A673 (cell line): ENCODE results near the gene PNISR. TPM values are rescaled to one million over a fixed set of nuclear protein-coding genes. Genes with fewer than 3 reads are reported as not detected.
"Not testable (repeated sequence)": the region's sequence is repeated elsewhere in the genome, so short reads cannot be mapped to it uniquely, and the experiment has no call there.

Source experiments
- BruUV-seq: library from RNA; stranded (reverse); fragments of 400-500 nt; replicated peaks from 2 replicates; lab custom pipeline; 2021; lab: Mats Ljungman, UMichigan
- CTCF ChIA-PET: fragments of 300-600 bp; sonication (Branson Sonifier 250); formaldehyde crosslinking; loops from one replicate; lab custom pipeline; 2022; ENCODE audit warnings: antibody characterized with exemption; lab: Charles Lee
- POLR2A ChIA-PET: fragments of 300-600 bp; sonication (Branson Sonifier 250); formaldehyde crosslinking; loops from one replicate; lab custom pipeline; 2022; ENCODE audit warnings: antibody characterized with exemption; ENCODE audit not compliant: low non-redundant PET; lab: Charles Lee
- DNase-seq: peaks from one replicate; pipeline ENCODE4 v3.0.0-alpha.2; 2015; ENCODE audit warnings: low spot score
- H3K27ac ChIP-seq: fragments of 200-600 bp; sonication (generic); 2 replicates; pipeline ENCODE4 v1.5.1; 2016; ENCODE audit warnings: mixed run types, low read depth, mild to moderate bottlenecking, mixed read lengths, antibody characterized with exemption, low read length; ENCODE audit not compliant: poor library complexity, severe bottlenecking
- H3K27me3 ChIP-seq: fragments of 200-600 bp; sonication (generic); replicated peaks from 2 replicates; pipeline ENCODE4 v1.6.1; 2017; ENCODE audit warnings: mixed run types, low read depth, mild to moderate bottlenecking, mixed read lengths, antibody characterized with exemption, low read length; ENCODE audit not compliant: insufficient read depth, poor library complexity
- H3K36me3 ChIP-seq: fragments of 200-600 bp; sonication (generic); 2 replicates; pipeline ENCODE4 v1.6.1; 2016; ENCODE audit warnings: mixed run types, mild to moderate bottlenecking, mixed read lengths, antibody characterized with exemption, low read length; ENCODE audit not compliant: insufficient read depth, poor library complexity, severe bottlenecking
- H3K4me1 ChIP-seq: fragments of 200-600 bp; sonication (generic); 2 replicates; pipeline ENCODE4 v1.6.1; 2017; ENCODE audit warnings: mixed run types, mild to moderate bottlenecking, mixed read lengths, antibody characterized with exemption, low read length; ENCODE audit not compliant: insufficient read depth, poor library complexity, severe bottlenecking
- H3K4me3 ChIP-seq: fragments of 200-600 bp; sonication (generic); 2 replicates; pipeline ENCODE4 v1.5.1; 2016; ENCODE audit warnings: low read depth, mixed run types, mild to moderate bottlenecking, mixed read lengths, low read length; ENCODE audit not compliant: poor library complexity, severe bottlenecking
- H3K9me3 ChIP-seq: fragments of 200-600 bp; sonication (generic); 2 replicates; pipeline ENCODE4 v1.6.1; 2016; ENCODE audit warnings: mixed run types, low read depth, mild to moderate bottlenecking, mixed read lengths, antibody characterized with exemption, low read length; ENCODE audit not compliant: poor library complexity, severe bottlenecking
- CTCF ChIP-seq: fragments of 300-800, 200-600 bp; sonication (generic); conservative IDR thresholded peaks from 2 replicates; pipeline ENCODE4 v1.5.1; 2017; ENCODE audit warnings: low read depth, mild to moderate bottlenecking, antibody characterized with exemption, low read length, moderate library complexity, mixed read lengths
- EZH2 ChIP-seq: fragments of 200-600 bp; sonication (generic); IDR thresholded peaks from 2 replicates; pipeline ENCODE4 v1.6.1; 2017; ENCODE audit warnings: borderline replicate concordance, low read depth, mild to moderate bottlenecking, mixed read lengths, antibody characterized with exemption, low read length; ENCODE audit not compliant: poor library complexity, severe bottlenecking
- intact Hi-C: fragments of 100-400 bp; cut with micrococcal nuclease; formaldehyde crosslinking; loops from one replicate; pipeline ENCODE4 v1.10.0; 2022; ENCODE audit not compliant: unreplicated experiment
- total RNA-seq: library from RNA; stranded (reverse); gene quantifications from 2 replicates; pipeline ENCODE4 v1.2.3, GENCODE V29; 2021

The PNISR gene
- total RNA-seq, 1 experiment from 2014 or later, result 147 TPM

GRCh38 chr6:99467509-99468106, 42.5 kb upstream of the PNISR start:
- DNase-seq, result peak; percentile 48
- ChIA-PET POLR2A (no interaction called here), CTCF (interaction anchor here (1.0 kb wide), 1 partner anchor 279 kb away, joined by 4 read pairs; no protein-coding TSS in a partner anchor)
- TF ChIP-seq EZH2 (no peak), CTCF (peak; percentile 75)
- Histone ChIP-seq H3K4me3 (no peak overlapping the region), H3K9me3 (no peaks in the 10 kb centered on the region), H3K4me1 (no peaks in the 10 kb centered on the region), H3K36me3 (peaks cover 6% of the 10 kb centered on the region), H3K27me3 (no peaks in the 10 kb centered on the region), H3K27ac (no peak overlapping the region)
- intact Hi-C loops, result loop anchor here (1.0 to 2.0 kb wide), 2 partner anchors 279 to 355 kb away; no protein-coding TSS in a partner anchor
- BruUV-seq, result no TSS peak

GRCh38 chr6:99459133-99459532, 34.0 kb upstream of the PNISR start:
- H3K27me3 ChIP-seq, BruUV-seq, H3K9me3 ChIP-seq, CTCF ChIA-PET, DNase-seq, H3K4me1 ChIP-seq, intact Hi-C loops, H3K36me3 ChIP-seq, POLR2A ChIA-PET, H3K4me3 ChIP-seq, H3K27ac ChIP-seq: not testable (repeated sequence)

- TF ChIP-seq CTCF (peak; percentile 57), EZH2 (no peak)
- DNase-seq, result peak; percentile 54
- intact Hi-C loops, result no loop called here
- H3K27ac ChIP-seq, result no peak overlapping the region
- H3K4me3 ChIP-seq, result no peak overlapping the region
- ChIA-PET POLR2A (no interaction called here), CTCF (no interaction called here)
- no peaks in the 10 kb centered on the region for H3K36me3 ChIP-seq
- H3K9me3 ChIP-seq, result no peaks in the 10 kb centered on the region
- no peaks in the 10 kb centered on the region for H3K27me3 ChIP-seq
- BruUV-seq, result no TSS peak
- H3K4me1 ChIP-seq, result no peaks in the 10 kb centered on the region
These were observed 33.2 kb upstream of the PNISR start for GRCh38 chr6:99458319-99458718.

- no peaks in the 10 kb centered on the region for H3K27me3 ChIP-seq
- no peaks in the 10 kb centered on the region for H3K9me3 ChIP-seq
- no peaks in the 10 kb centered on the region for H3K4me1 ChIP-seq
- H3K27ac ChIP-seq, result no peak overlapping the region
- no peaks in the 10 kb centered on the region for H3K36me3 ChIP-seq
- BruUV-seq, result no TSS peak
- intact Hi-C loops, result no loop called here
- no peak overlapping the region for H3K4me3 ChIP-seq
- ChIA-PET CTCF (no interaction called here), POLR2A (no interaction called here)
- no peak for TF ChIP-seq EZH2
- no peak for TF ChIP-seq CTCF
- no peak for DNase-seq
These were observed 21.0 kb upstream of the PNISR start for GRCh38 chr6:99446076-99446475.
